GM18505 (cell line): ENCODE measurements around the gene DMC1.
"Not testable (repeated sequence)": the region's sequence is repeated elsewhere in the genome, so short reads cannot be mapped to it uniquely, and the experiment has no call there.

Experiments
- ATAC-seq: cut with Tn5 transposase; IDR thresholded peaks from one replicate; pipeline ENCODE4 v1.9.1; 2021; ENCODE audit not compliant: unreplicated experiment
- POLR2A ChIP-seq: IDR thresholded peaks from 4 replicates; pipeline ENCODE4 v1.6.1; 2011; ENCODE audit warnings: borderline replicate concordance; ENCODE audit not compliant: insufficient read depth, insufficient read length; ENCODE audit errors: extremely low read depth

Gene DMC1

DNA sequence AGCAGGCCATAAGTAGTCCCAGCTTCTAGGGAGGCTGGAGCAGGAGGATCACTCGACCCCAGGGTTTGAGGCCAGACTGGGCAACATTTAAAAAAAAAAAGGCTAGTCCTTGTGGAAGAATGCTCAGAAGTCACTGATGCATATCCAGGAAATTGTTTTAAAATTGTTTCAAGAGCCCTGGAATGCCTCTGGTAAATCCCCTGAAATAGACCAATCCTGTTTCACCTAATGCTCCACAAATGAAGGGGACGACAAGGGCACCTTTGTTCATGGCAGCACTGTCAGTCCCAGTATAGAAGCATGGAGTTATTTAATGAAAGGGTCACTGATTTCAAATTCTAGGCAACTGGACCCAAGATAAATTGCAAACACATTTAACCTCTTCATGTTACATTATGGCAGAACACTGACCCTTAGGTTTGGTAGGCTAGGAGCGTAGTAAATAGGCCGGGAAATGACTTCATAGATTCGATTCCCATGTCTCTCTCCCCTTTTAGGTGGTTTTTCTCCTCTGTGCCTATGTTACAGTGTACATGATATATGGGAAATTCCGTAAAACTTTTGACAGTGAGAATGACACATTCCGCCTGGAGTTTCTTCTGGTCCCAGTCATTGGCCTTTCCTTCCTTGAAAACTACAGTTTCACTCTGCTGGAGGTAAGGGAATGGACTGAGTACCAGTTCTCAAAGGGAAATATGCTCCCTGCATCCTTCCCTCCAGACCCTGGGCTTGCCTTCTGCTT, 90.7 kb downstream of the DMC1 start:
- no peak for ATAC-seq
- TF ChIP-seq POLR2A, result no peak

DNA sequence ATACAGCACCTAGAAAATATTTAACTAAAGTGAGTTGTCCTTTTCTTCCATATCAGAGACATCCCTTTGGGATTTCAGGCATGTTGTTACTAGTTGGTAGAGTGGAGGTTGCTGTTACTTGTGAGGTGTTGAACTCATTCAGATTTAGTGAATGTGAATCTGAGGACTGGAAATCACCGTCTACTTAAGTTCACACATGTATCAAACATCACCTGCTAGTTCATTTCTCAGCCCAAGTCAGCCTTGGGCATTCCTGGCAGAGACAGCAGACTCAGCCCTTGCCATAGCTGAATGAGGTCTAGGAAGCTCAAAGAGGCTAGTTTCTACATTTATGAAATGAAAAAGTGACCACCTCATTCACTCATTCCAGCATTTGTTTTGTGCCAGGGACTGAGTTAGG, 92.4 kb downstream of the DMC1 start:
- ATAC-seq, result no peak
- no peak for TF ChIP-seq POLR2A

DNA sequence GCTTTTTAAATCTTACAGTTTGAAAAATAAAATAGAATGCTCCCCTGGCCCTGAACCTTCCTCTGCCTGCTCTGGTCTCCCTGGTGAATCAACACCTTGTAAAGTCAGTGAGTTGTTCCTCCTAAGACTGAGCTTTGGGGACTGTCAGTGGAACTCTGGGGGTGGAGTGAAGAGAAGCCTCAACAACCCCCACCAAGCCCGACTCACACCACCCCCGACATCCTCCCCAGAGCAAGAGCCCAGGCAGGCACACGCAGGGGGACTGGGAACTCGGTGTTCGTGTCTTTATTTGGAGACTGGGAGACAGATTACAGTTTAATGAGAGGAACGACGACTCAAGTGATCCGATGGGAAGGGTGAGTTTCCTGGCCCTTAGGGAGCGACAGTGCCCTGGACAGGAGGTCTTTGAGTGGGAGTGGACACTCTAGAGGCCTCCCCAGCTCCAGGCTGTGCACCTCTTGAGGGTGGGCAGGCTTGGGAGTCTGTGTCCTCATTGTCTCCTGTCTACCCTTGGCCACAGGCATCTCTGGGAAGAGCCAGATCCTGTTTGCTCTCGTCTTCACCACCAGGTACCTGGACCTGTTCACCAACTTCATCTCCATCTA, 95.9 kb downstream of the DMC1 start:
- no peak for ATAC-seq
- TF ChIP-seq POLR2A, result no peak

DNA sequence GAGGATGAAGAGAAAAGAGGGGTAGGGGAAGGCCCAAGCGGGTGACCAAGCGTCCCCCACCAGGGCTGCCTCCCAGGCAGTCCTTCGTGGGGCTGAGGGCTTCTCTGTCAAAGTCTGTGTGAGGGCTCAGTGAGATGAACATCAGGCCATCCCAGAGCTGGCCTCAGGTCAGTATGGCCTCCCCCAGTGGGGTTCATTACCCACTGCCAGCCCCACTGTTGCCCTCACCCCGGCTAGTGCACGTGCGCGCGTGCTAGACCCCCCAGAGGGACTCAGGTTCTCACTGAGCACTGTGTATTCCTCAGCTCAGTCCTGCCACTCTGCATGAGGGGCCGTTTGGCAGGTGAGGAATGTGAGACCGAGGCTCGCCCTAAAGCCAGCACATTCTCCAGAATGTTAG, 98.7 kb downstream of the DMC1 start:
- ATAC-seq, result no peak
- TF ChIP-seq POLR2A, result no peak

DNA sequence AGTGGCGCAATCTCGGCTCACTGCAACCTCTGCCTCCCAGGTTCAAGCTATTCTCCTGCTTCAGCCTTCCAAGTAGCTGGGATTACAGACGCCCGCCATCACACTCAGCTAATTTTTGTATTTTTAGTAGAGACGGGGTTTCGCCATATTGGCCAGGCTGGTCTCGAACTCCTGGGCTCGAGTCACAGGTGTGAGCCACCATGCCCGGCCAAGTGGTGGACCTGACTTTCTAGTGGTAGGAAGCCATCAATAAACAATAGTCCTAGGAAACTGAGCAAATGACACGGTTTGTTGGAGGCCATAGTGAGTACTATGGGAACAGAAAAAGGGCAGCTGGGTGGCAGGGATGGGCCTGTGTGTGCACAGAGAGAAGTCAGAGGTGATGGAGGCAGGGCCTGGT, 99.8 kb downstream of the DMC1 start:
- not testable (repeated sequence) for ATAC-seq

DNA sequence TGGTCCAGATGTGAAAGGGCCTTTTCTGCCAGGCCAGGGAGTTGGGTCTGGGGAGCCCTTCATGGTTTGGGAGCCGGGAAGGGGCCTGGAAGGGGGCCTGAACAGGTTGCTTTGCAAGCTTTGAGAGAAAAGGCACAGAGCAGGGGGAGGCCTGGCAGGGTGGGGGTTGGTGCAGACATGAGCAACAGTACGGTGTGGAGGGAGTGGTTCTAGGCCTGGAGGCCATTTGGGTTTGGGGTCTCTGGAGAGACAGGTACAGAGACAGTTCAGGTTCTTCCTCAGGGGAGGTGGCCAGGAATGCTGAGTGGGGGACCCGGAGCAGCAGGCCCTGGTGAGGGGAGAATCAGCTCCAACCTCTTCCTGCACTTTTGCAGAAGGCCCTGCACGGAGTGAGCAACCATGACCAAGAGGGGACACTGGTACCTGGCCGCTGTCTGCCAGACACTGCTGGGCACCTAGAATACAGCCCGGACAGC, 100.6 kb downstream of the DMC1 start:
- no peak for TF ChIP-seq POLR2A
- no peak for ATAC-seq
